Upper lobe of left lung (tissue), 6 donors: Measurements from ENCODE around the gene TMEM131L. TPM values are rescaled to one million over a fixed set of nuclear protein-coding genes. Genes with fewer than 3 reads are reported as not detected.
"Not testable (repeated sequence)": the region's sequence is repeated elsewhere in the genome, so short reads cannot be mapped to it uniquely, and the experiment has no call there.

ENCODE experiments used
- ATAC-seq, 2 donors: fragments of 200-7000 bp; cut with Tn5 transposase; one replicate each; pipeline ENCODE4 v1.9.1; 2022; ENCODE audit warnings: mild to moderate bottlenecking in 2 of 2, moderate library complexity in 2 of 2; ENCODE audit not compliant: low FRiP score in 2 of 2
- DNase-seq, 2 donors: peaks; one replicate each; pipeline ENCODE4 v3.0.0-alpha.2; 2019 to 2020
- H3K27ac ChIP-seq, 4 donors: fragments of 200-600 bp; sonication (generic); one replicate each; pipeline ENCODE4 v1.5.1; 2016 to 2019
- H3K27me3 ChIP-seq, 4 donors: fragments of 200-600 bp; sonication (generic); one replicate each; pipeline ENCODE4 v1.5.1; 2017 to 2019
- H3K36me3 ChIP-seq, 4 donors: fragments of 200-600 bp; sonication (generic); one replicate each; pipeline ENCODE4 v1.5.1; 2016 to 2019
- H3K4me1 ChIP-seq, 4 donors: fragments of 200-600 bp; sonication (generic); one replicate each; pipeline ENCODE4 v1.5.1; 2018 to 2019
- H3K4me3 ChIP-seq, 4 donors: fragments of 200-600 bp; sonication (generic); one replicate each; pipeline ENCODE4 v1.5.1; 2017 to 2019; ENCODE audit warnings: mild to moderate bottlenecking in 2 of 4, moderate library complexity in 1 of 4
- H3K9me3 ChIP-seq, 4 donors: fragments of 200-600 bp; sonication (generic); one replicate each; pipeline ENCODE4 v1.5.1; 2018 to 2019
- CTCF ChIP-seq, 6 experiments: fragments of 450-650 bp in 4 of 6; fragments of 200-600 bp in 2 of 6; sonication (generic) in 2 of 6; IDR thresholded peaks; one replicate each; pipeline ENCODE4 v1.5.1; 2016 to 2019; ENCODE audit warnings: antibody characterized with exemption in 6 of 6
- EP300 ChIP-seq, 4 donors: sonication (generic); formaldehyde crosslinking; IDR thresholded peaks; one replicate each; pipeline ENCODE4 v1.5.1; 2017; ENCODE audit warnings: antibody characterized with exemption in 4 of 4, control low read depth in 2 of 4
- POLR2A ChIP-seq, 4 donors: fragments of 450-650 bp; IDR thresholded peaks; one replicate each; pipeline ENCODE4 v1.5.1; 2016 to 2017; ENCODE audit warnings: antibody characterized with exemption in 4 of 4, mild to moderate bottlenecking in 2 of 4
- POLR2AphosphoS5 ChIP-seq, 2 donors: sonication (generic); formaldehyde crosslinking; IDR thresholded peaks; one replicate each; pipeline ENCODE4 v1.5.1; 2017; ENCODE audit warnings: antibody characterized with exemption in 2 of 2
- WGBS, 2 donors: methylation state at CpG; one replicate each; pipeline ENCODE4 v1.1.5; 2017 to 2018; 5-methylcytosine and 5-hydroxymethylcytosine counted together
- total RNA-seq, 6 donors: library from RNA; depleted of rRNA in 4 of 6; stranded (reverse); fragments of >200 nt in 4 of 6; gene quantifications; one replicate each; pipeline versions ENCODE4 v1.1.0 to v1.2.1, GENCODE V29; 2016 to 2021
- donor health status: DM: no; HTN: no; CAD: no; lungs with moderate emphysema.
- donor health status: DM: no; HTN: yes; CAD: no; lungs with severe emphysema.

The TMEM131L gene
- total RNA-seq, 6 donors from 2014 or later, result 12.3 to 28.8 (median 19.5) TPM

DNA sequence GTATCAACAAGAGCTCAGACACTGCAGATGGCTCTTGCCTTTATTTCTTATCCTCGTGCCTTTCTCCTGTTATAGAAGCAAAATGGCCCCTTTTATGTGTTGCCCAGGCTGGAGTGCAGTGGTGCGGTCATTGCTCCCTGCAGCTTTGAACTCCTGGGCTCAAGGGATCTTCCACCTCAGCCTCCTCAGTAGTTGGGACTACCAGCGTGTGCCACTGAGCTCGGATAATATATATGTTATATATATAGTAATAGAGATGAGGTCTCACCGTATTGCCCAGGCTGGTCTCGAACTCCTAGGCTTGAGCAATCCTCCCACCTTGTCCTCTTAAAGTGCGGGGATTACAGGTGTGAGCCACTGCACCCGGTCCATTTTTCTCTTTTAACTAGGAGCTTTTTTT, 79.7 kb downstream of the TMEM131L start:
- TF ChIP-seq POLR2A (IDR thresholded peaks at IDR 0.05), result no peak
- TF ChIP-seq EP300 (IDR thresholded peaks at IDR 0.05), result no peak
- TF ChIP-seq POLR2AphosphoS5 (IDR thresholded peaks at IDR 0.05), result no peak
- TF ChIP-seq CTCF (IDR thresholded peaks at IDR 0.05), result no peak
- 89 to 95% methylated on average over 8 of the region's 8 CpGs for WGBS, 2 donors

GRCh38 chr4:153546280-153546679, 80.1 kb downstream of the TMEM131L start:
- no peak for DNase-seq
- TF ChIP-seq POLR2A (IDR thresholded peaks at IDR 0.05) (no peak), POLR2AphosphoS5 (IDR thresholded peaks at IDR 0.05) (no peak), CTCF (IDR thresholded peaks at IDR 0.05) (no peak), EP300 (IDR thresholded peaks at IDR 0.05) (no peak)
- no peaks in the 10 kb centered on the region for H3K27me3 ChIP-seq
- H3K4me1 ChIP-seq, result peaks cover 0 to 2% (median 0%) of the 10 kb centered on the region in 4 donors
- no peak overlapping the region for H3K27ac ChIP-seq
- H3K36me3 ChIP-seq, result peaks cover 0 to 5% (median 0%) of the 10 kb centered on the region in 4 donors
- no peak overlapping the region for H3K4me3 ChIP-seq
- H3K9me3 ChIP-seq, result no peaks in the 10 kb centered on the region
- WGBS, 2 donors, result 85 to 88% methylated on average over 3 of the region's 3 CpGs
- no peak for ATAC-seq

More for the DNA sequence above, 79.7 kb downstream of the TMEM131L start:
- no peak for DNase-seq
- Histone ChIP-seq H3K4me1 (peaks cover 0 to 2% (median 0%) of the 10 kb centered on the region in 4 donors), H3K4me3 (no peak overlapping the region), H3K36me3 (peaks cover 0 to 2% (median 0%) of the 10 kb centered on the region in 4 donors), H3K27me3 (no peaks in the 10 kb centered on the region), H3K9me3 (no peaks in the 10 kb centered on the region), H3K27ac (no peak overlapping the region)
- no peak for ATAC-seq

GRCh38 chr4:153547520-153547919, 81.4 kb downstream of the TMEM131L start:
- DNase-seq (no peak), ATAC-seq (no peak)
- Histone ChIP-seq H3K27me3 (no peaks in the 10 kb centered on the region), H3K27ac (no peak overlapping the region), H3K36me3 (peaks cover 0 to 5% (median 0%) of the 10 kb centered on the region in 4 donors), H3K4me1 (peaks cover 0 to 2% (median 0%) of the 10 kb centered on the region in 4 donors), H3K9me3 (no peaks in the 10 kb centered on the region), H3K4me3 (no peak overlapping the region)
- no peak for TF ChIP-seq CTCF (IDR thresholded peaks at IDR 0.05)
- TF ChIP-seq POLR2A (IDR thresholded peaks at IDR 0.05), result no peak
- no peak for TF ChIP-seq POLR2AphosphoS5 (IDR thresholded peaks at IDR 0.05)
- 83 to 89% methylated on average over 5 of the region's 5 CpGs for WGBS, 2 donors

GRCh38 chr4:153548907-153549306, 82.7 kb downstream of the TMEM131L start:
- H3K27me3 ChIP-seq, H3K4me3 ChIP-seq, H3K36me3 ChIP-seq, H3K4me1 ChIP-seq, H3K27ac ChIP-seq, ATAC-seq, H3K9me3 ChIP-seq, DNase-seq: not testable (repeated sequence)
- WGBS, 2 donors, result 93 to 97% methylated on average over 3 of the region's 3 CpGs

DNA sequence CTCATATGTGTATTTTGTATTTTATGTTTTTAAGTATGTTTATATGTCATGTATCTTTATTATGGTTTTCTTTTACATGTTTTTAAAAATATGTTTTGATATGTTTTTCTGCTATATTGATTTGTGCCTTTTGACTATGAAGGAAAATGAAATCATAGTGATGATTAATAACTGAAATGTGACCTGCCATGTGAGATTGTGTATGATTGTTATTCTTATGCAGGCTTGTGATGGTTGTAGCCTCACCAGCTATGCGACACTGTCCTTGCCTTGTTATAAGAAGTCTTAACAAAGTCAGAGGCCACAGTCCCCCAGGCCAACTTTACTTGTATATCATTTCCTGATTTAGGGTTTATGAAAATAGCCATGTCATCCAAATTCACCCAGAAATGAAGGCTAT, 83.2 kb downstream of the TMEM131L start:
- H3K4me1 ChIP-seq, result peaks cover 0 to 2% (median 0%) of the 10 kb centered on the region in 4 donors
- no peaks in the 10 kb centered on the region for H3K9me3 ChIP-seq
- H3K27me3 ChIP-seq, result no peaks in the 10 kb centered on the region
- WGBS, 2 donors, result 78 to 86% methylated on average over 1 of the region's 1 CpG
- H3K36me3 ChIP-seq, result peaks cover 0 to 5% (median 0%) of the 10 kb centered on the region in 4 donors
- TF ChIP-seq CTCF (IDR thresholded peaks at IDR 0.05) (no peak), POLR2A (IDR thresholded peaks at IDR 0.05) (no peak), POLR2AphosphoS5 (IDR thresholded peaks at IDR 0.05) (no peak), EP300 (IDR thresholded peaks at IDR 0.05) (no peak)
- no peak for DNase-seq
- no peak for ATAC-seq
- no peak overlapping the region for H3K4me3 ChIP-seq
- no peak overlapping the region for H3K27ac ChIP-seq
